H1 (cell line): ENCODE measurements around the gene PLCB2. TPM values are rescaled to one million over a fixed set of nuclear protein-coding genes. Genes with fewer than 3 reads are reported as not detected.

ENCODE experiments used
- CTCF ChIA-PET: fragments of 300-600 bp; sonication (Branson Sonifier 250); formaldehyde crosslinking; loops from one replicate; lab custom pipeline; 2021; ENCODE audit not compliant: partially characterized antibody; lab: Charles Lee
- POLR2A ChIA-PET: fragments of 300-600 bp; sonication (Branson Sonifier 250); formaldehyde crosslinking; loops from one replicate; lab custom pipeline; 2021; ENCODE audit warnings: inconsistent platforms; ENCODE audit not compliant: partially characterized antibody; lab: Charles Lee
- DNase-seq, 2 experiments: peaks; one replicate each; pipeline versions ENCODE4 v3.0.0 to v3.0.0-alpha.2; 2010 to 2022; ENCODE audit warnings: low spot score in 2 of 2, low read depth in 1 of 2, mixed read lengths in 1 of 2
- FAIRE-seq: peaks from 2 replicates; lab custom pipeline; 2011; peaks lifted over from hg19 to GRCh38; lab: Jason Lieb, UNC
- H2AFZ ChIP-seq: 2 replicates; pipeline ENCODE4 v1.8.1; 2012; ENCODE audit warnings: low read length, inconsistent platforms
- H2AK5ac ChIP-seq: 2 replicates; pipeline ENCODE4 v1.6.1; 2013; ENCODE audit warnings: low read depth, low read length
- H2BK120ac ChIP-seq: replicated peaks from 2 replicates; pipeline ENCODE3; 2013; ENCODE audit warnings: low read depth, low read length, inconsistent platforms
- H2BK12ac ChIP-seq: 2 replicates; pipeline ENCODE4 v1.6.1; 2013; ENCODE audit warnings: low read depth, low read length
- H2BK15ac ChIP-seq: 2 replicates; pipeline ENCODE4 v1.6.1; 2013; ENCODE audit warnings: low read length
- H2BK20ac ChIP-seq: 2 replicates; pipeline ENCODE4 v1.6.1; 2013; ENCODE audit warnings: low read length
- H2BK5ac ChIP-seq: 2 replicates; pipeline ENCODE4 v1.6.1; 2013; ENCODE audit warnings: low read depth, low read length
- H3K14ac ChIP-seq: 2 replicates; pipeline ENCODE4 v1.6.1; 2013; ENCODE audit warnings: inconsistent platforms; ENCODE audit not compliant: insufficient read length
- H3K18ac ChIP-seq: 2 replicates; pipeline ENCODE4 v1.6.1; 2013; ENCODE audit warnings: low read length; ENCODE audit errors: extremely low read depth
- H3K23ac ChIP-seq: 2 replicates; pipeline ENCODE4 v1.6.1; 2013; ENCODE audit warnings: inconsistent platforms; ENCODE audit not compliant: insufficient read length
- H3K23me2 ChIP-seq: 2 replicates; pipeline ENCODE4 v1.6.1; 2013; ENCODE audit warnings: low read depth, low read length
- H3K27ac ChIP-seq: 2 replicates; pipeline ENCODE4 v1.6.1; 2011; ENCODE audit warnings: low read depth, low read length, inconsistent platforms
- H3K27me3 ChIP-seq, 4 experiments: replicated peaks in 1 of 4; 1 replicate in 1 of 4; 2 replicates in 3 of 4; pipeline versions ENCODE4 v1.6.1 to v1.8.1; 2011 to 2013; ENCODE audit warnings: low read length in 3 of 4, mild to moderate bottlenecking in 3 of 4, inconsistent platforms in 2 of 4, mixed read lengths in 2 of 4, moderate library complexity in 1 of 4; ENCODE audit not compliant: control insufficient read depth in 3 of 4, insufficient read depth in 3 of 4; ENCODE audit errors: extremely low read depth in 1 of 4
- H3K36me3 ChIP-seq, 4 experiments: 2 replicates each; pipeline versions ENCODE4 v1.6.1 to v1.8.1; 2011 to 2013; ENCODE audit warnings: mild to moderate bottlenecking in 4 of 4, low read length in 3 of 4, moderate library complexity in 2 of 4, control low read depth in 1 of 4, inconsistent platforms in 1 of 4; ENCODE audit not compliant: insufficient read depth in 4 of 4, control insufficient read depth in 2 of 4
- H3K4ac ChIP-seq: replicated peaks from 2 replicates; pipeline ENCODE3; 2013; ENCODE audit warnings: low read length, low read depth, mixed read lengths, inconsistent platforms; ENCODE audit not compliant: insufficient read length
- H3K4me1 ChIP-seq, 4 experiments: replicated peaks in 1 of 4; 1 replicate in 1 of 4; 2 replicates in 3 of 4; pipeline versions ENCODE4 v1.6.1 to v1.8.1; 2011 to 2013; ENCODE audit warnings: low read length in 3 of 4, inconsistent platforms in 2 of 4, mixed read lengths in 1 of 4; ENCODE audit not compliant: insufficient read depth in 4 of 4, control insufficient read depth in 3 of 4
- H3K4me2 ChIP-seq, 2 experiments: 2 replicates each; pipeline versions ENCODE4 v1.6.1 to v1.8.1; 2011 to 2013; ENCODE audit warnings: low read depth in 2 of 2, low read length in 2 of 2, control low read depth in 1 of 2, inconsistent platforms in 1 of 2, mild to moderate bottlenecking in 1 of 2; ENCODE audit not compliant: insufficient read depth in 1 of 2
- H3K4me3 ChIP-seq, 4 experiments: fragments of 200-600, 300-600 bp in 1 of 4; sonication (generic), shearing (Covaris generic), sonication (Bioruptor Twin) in 1 of 4; 2 replicates each; pipeline versions ENCODE4 v1.5.1 to v1.8.1; 2011 to 2016; ENCODE audit warnings: low read length in 4 of 4, low read depth in 3 of 4, control low read depth in 2 of 4, inconsistent platforms in 2 of 4, mild to moderate bottlenecking in 2 of 4, mixed read lengths in 1 of 4, moderate library complexity in 1 of 4; ENCODE audit not compliant: insufficient read depth in 2 of 4; ENCODE audit errors: extremely low read depth in 1 of 4
- H3K56ac ChIP-seq: replicated peaks from 2 replicates; pipeline ENCODE3; 2013; ENCODE audit warnings: low read depth, mild to moderate bottlenecking, mixed read lengths, low read length, inconsistent platforms; ENCODE audit not compliant: insufficient read length
- H3K79me1 ChIP-seq: 2 replicates; pipeline ENCODE4 v1.6.1; 2013; ENCODE audit warnings: low read depth, low read length, control low read depth
- H3K79me2 ChIP-seq, 2 experiments: 2 replicates each; pipeline versions ENCODE4 v1.6.1 to v1.8.1; 2012 to 2013; ENCODE audit warnings: low read length in 2 of 2, mild to moderate bottlenecking in 2 of 2, inconsistent platforms in 1 of 2; ENCODE audit not compliant: insufficient read depth in 2 of 2, control insufficient read depth in 1 of 2
- H3K9ac ChIP-seq, 4 experiments: replicated peaks in 1 of 4; 1 replicate in 1 of 4; 2 replicates in 3 of 4; pipeline versions ENCODE4 v1.6.1 to v1.8.1; 2011 to 2013; ENCODE audit warnings: low read depth in 3 of 4, low read length in 3 of 4, control low read depth in 2 of 4, mild to moderate bottlenecking in 2 of 4, moderate library complexity in 2 of 4, inconsistent platforms in 1 of 4; ENCODE audit errors: extremely low read depth in 1 of 4
- H3K9me3 ChIP-seq, 2 experiments: 2 replicates each; pipeline versions ENCODE4 v1.6.1 to v1.8.1; 2012 to 2013; ENCODE audit warnings: mild to moderate bottlenecking in 2 of 2, moderate library complexity in 2 of 2, control low read depth in 1 of 2, inconsistent platforms in 1 of 2, low read depth in 1 of 2, low read length in 1 of 2, mixed read lengths in 1 of 2; ENCODE audit not compliant: insufficient read depth in 2 of 2
- H4K20me1 ChIP-seq, 2 experiments: replicated peaks in 1 of 2; 2 replicates each; pipeline versions ENCODE3 to v1.8.1; 2011 to 2013; ENCODE audit warnings: inconsistent platforms in 2 of 2, low read length in 2 of 2, mild to moderate bottlenecking in 1 of 2; ENCODE audit not compliant: insufficient read depth in 2 of 2, control insufficient read depth in 1 of 2
- H4K5ac ChIP-seq: 2 replicates; pipeline ENCODE4 v1.6.1; 2013; ENCODE audit warnings: low read length, low read depth, mixed read lengths, inconsistent platforms; ENCODE audit not compliant: insufficient read length
- H4K8ac ChIP-seq: 2 replicates; pipeline ENCODE4 v1.8.0; 2013; ENCODE audit warnings: mild to moderate bottlenecking, moderate library complexity, low read length, inconsistent platforms; ENCODE audit not compliant: insufficient read depth; ENCODE audit errors: extremely low read depth
- H4K91ac ChIP-seq: replicated peaks from 2 replicates; pipeline ENCODE3; 2013; ENCODE audit warnings: low read length, mixed read lengths, inconsistent platforms; ENCODE audit not compliant: insufficient read length
- ASH2L ChIP-seq: fragments of 200-600, 300-600 bp; sonication (generic); IDR thresholded peaks from one replicate; pipeline ENCODE4 v1.7.1; 2017; ENCODE audit warnings: low read length
- ATF2 ChIP-seq: IDR thresholded peaks from 2 replicates; pipeline ENCODE4 v1.6.1; 2012; ENCODE audit warnings: low read length, inconsistent platforms
- BACH1 ChIP-seq: IDR thresholded peaks from 2 replicates; pipeline ENCODE4 v1.6.1; 2012; ENCODE audit warnings: low read length, improper control_type of control experiment
- BRCA1 ChIP-seq: IDR thresholded peaks from 2 replicates; pipeline ENCODE4 v1.6.1; 2012; ENCODE audit warnings: low read depth, low read length, improper control_type of control experiment
- CHD2 ChIP-seq: IDR thresholded peaks from 2 replicates; pipeline ENCODE4 v1.6.1; 2012; ENCODE audit warnings: low read length, improper control_type of control experiment
- HDAC2 ChIP-seq, 2 experiments: fragments of 300-600 bp in 1 of 2; sonication (generic) in 1 of 2; IDR thresholded peaks; 2 replicates each; pipeline ENCODE4 v1.6.1; 2011 to 2012; ENCODE audit warnings: low read depth in 2 of 2, low read length in 2 of 2, mild to moderate bottlenecking in 2 of 2, moderate library complexity in 2 of 2, borderline replicate concordance in 1 of 2, inconsistent platforms in 1 of 2
- KDM1A ChIP-seq: fragments of 200-600, 300-600 bp; sonication (generic); IDR thresholded peaks from 2 replicates; pipeline ENCODE4 v1.7.1; 2016; ENCODE audit warnings: mild to moderate bottlenecking, low read length, borderline replicate concordance
- POLR2AphosphoS5 ChIP-seq: IDR thresholded peaks from 2 replicates; pipeline ENCODE4 v1.6.1; 2011; ENCODE audit warnings: low read depth, low read length
- SUZ12 ChIP-seq: fragments of 200-600 bp; sonication (generic); IDR thresholded peaks from 2 replicates; pipeline ENCODE4 v1.6.1; 2012; ENCODE audit warnings: mild to moderate bottlenecking, inconsistent platforms, low read length, moderate library complexity, mixed read lengths
- TEAD4 ChIP-seq: IDR thresholded peaks from 2 replicates; pipeline ENCODE4 v1.6.1; 2012; ENCODE audit warnings: low read depth, low read length, inconsistent platforms, mixed read lengths
- USF2 ChIP-seq: IDR thresholded peaks from 2 replicates; pipeline ENCODE4 v1.6.1; 2011; ENCODE audit warnings: low read length, improper control_type of control experiment
- WGBS, 2 experiments: shearing (Covaris generic) in 1 of 2; methylation state at CpG; one replicate each; pipeline versions ENCODE4 v1.1.6 to v1.1.7; 2013 to 2015; ENCODE audit warnings: low lambda C conversion rate in 2 of 2, mixed read lengths in 2 of 2, inconsistent platforms in 1 of 2, low coverage in 1 of 2, missing lambda C conversion rate in 1 of 2; ENCODE audit not compliant: insufficient replicate concordance in 2 of 2, insufficient coverage in 1 of 2, insufficient read length in 1 of 2; ENCODE audit errors: extremely low coverage in 1 of 2, missing lambda C conversion rate in 1 of 2; 5-methylcytosine and 5-hydroxymethylcytosine counted together
- polyA plus RNA-seq, 7 experiments: library from polyadenylated mRNA; depleted of rRNA in 3 of 7; stranded (reverse) in 5 of 7; unstranded in 2 of 7; fragments of >200 nt in 5 of 7; fragments of 200-250 nt in 2 of 7; gene quantifications; 1 replicate in 5 of 7; 2 replicates in 1 of 7; 4 replicates in 1 of 7; pipeline versions ENCODE4 v1.2.1 to v1.2.3, GENCODE V29; 2011 to 2013; ENCODE audit warnings: missing spikeins in 2 of 7, mixed read lengths in 2 of 7
- total RNA-seq: library from RNA; stranded (reverse); fragmentation: NEBNext Ultra II Directional; extraction: Animal tissue kit (Norgen Biotek cat#: 25700); gene quantifications from 2 replicates; pipeline ENCODE4 v1.2.1, GENCODE V29; 2021

PLCB2 gene
- total and polyA plus RNA-seq, 2 of the 8 experiments (the other 6 are each of a cell fraction or from before 2014, with no cell fraction given): 7.2 to 8.4 TPM

- no peak overlapping the region for H3K4ac ChIP-seq
- no peak overlapping the region for H3K4me3 ChIP-seq
- H3K9ac ChIP-seq: no peak overlapping the region
- H3K23ac ChIP-seq: no peak overlapping the region
- H2BK15ac ChIP-seq: no peak overlapping the region
- H3K79me1 ChIP-seq: no peaks in the 10 kb centered on the region
- DNase-seq (no peak), FAIRE-seq (no peak)
- no peak overlapping the region for H4K8ac ChIP-seq
- no peaks in the 10 kb centered on the region for H3K27me3 ChIP-seq
- no peak overlapping the region for H2BK20ac ChIP-seq
- no peak overlapping the region for H2BK5ac ChIP-seq
- H3K4me1 ChIP-seq: peaks cover 0 to 4% (median under 1%) of the 10 kb centered on the region in 4 experiments; a peak in 4 of 7 replicates
- ChIA-PET POLR2A (interaction anchor here (1.2 to 3.0 kb wide), 5 partner anchors 11 to 39 kb away, joined by 4 to 11 read pairs (median 5); partner anchors contain the start of gene PAK6), CTCF (interaction anchor here (1.2 to 46.3 kb wide), 4 partner anchors 1 to 72 kb away, joined by 4 to 1340 read pairs (median 939); partner anchors contain the start of gene PAK6)
- no peaks in the 10 kb centered on the region for H3K79me2 ChIP-seq
- H2AK5ac ChIP-seq: no peak overlapping the region
- no peak overlapping the region for H3K56ac ChIP-seq
- no peaks in the 10 kb centered on the region for H3K9me3 ChIP-seq
- H2AFZ ChIP-seq: no peak overlapping the region
- H4K20me1 ChIP-seq: no peaks in the 10 kb centered on the region
- no peaks in the 10 kb centered on the region for H3K23me2 ChIP-seq
- no peak overlapping the region for H4K91ac ChIP-seq
- H3K14ac ChIP-seq: no peak overlapping the region
- H2BK120ac ChIP-seq: no peak overlapping the region
- H3K18ac ChIP-seq: no peak overlapping the region
- no peak overlapping the region for H2BK12ac ChIP-seq
- peaks cover 0 to 6% (median 0%) of the 10 kb centered on the region in 4 experiments; a peak in 2 of 8 replicates for H3K36me3 ChIP-seq
- H4K5ac ChIP-seq: no peak overlapping the region
- H3K27ac ChIP-seq: no peak overlapping the region
- H3K4me2 ChIP-seq: no peak overlapping the region
- WGBS, 2 experiments: 85% methylated on average over 19 of the region's 20 CpGs; no CpG with 5 or more reads in 1 of the 2 experiments
- no peak for TF ChIP-seq TEAD4
- TF ChIP-seq POLR2AphosphoS5: no peak
- TF ChIP-seq BACH1: no peak
- no peak for TF ChIP-seq USF2
- no peak for TF ChIP-seq KDM1A
- no peak for TF ChIP-seq ASH2L
- TF ChIP-seq SUZ12: no peak
- TF ChIP-seq BRCA1: no peak
- no peak for TF ChIP-seq HDAC2 (IDR thresholded peaks at IDR 0.05; ENCODE audit: borderline replicate concordance in 1 of 2, low read depth in 2 of 2, low read length in 2 of 2)
- no peak for TF ChIP-seq CHD2
- no peak for TF ChIP-seq ATF2
These were observed 41.9 kb downstream of the PLCB2 start for GRCh38 chr15:40265875-40266274.
